CD14-positive monocyte (primary cell): ENCODE results near the gene SUCO. TPM values are rescaled to one million over a fixed set of nuclear protein-coding genes. Genes with fewer than 3 reads are reported as not detected.
A peak's percentile ranks its signal among the peaks of the same experiment; 100 is the strongest.

ENCODE experiments used
- DNase-seq, 3 donors: peaks; one replicate each; pipeline ENCODE4 v3.0.0-alpha.2; 2011 to 2022
- H2AFZ ChIP-seq: 2 replicates; pipeline ENCODE4 v1.6.0; 2012; ENCODE audit warnings: mild to moderate bottlenecking, low read depth, low read length, inconsistent platforms; ENCODE audit not compliant: insufficient read depth, poor library complexity, severe bottlenecking
- H3K27ac ChIP-seq, 2 donors: 1 replicate in 1 of 2; 2 replicates in 1 of 2; pipeline ENCODE4 v1.5.1; 2012 to 2013; ENCODE audit warnings: low read length in 2 of 2, control low read depth in 1 of 2, inconsistent platforms in 1 of 2, low read depth in 1 of 2, mild to moderate bottlenecking in 1 of 2
- H3K27me3 ChIP-seq, 2 donors: one replicate each; pipeline versions ENCODE4 v1.6.0 to v1.6.1; 2011 to 2013; ENCODE audit warnings: low read length in 2 of 2; ENCODE audit not compliant: control insufficient read depth in 2 of 2, insufficient read depth in 2 of 2
- H3K36me3 ChIP-seq, 2 donors: replicated peaks in 1 of 2; 1 replicate in 1 of 2; 2 replicates in 1 of 2; pipeline versions ENCODE4 v1.5.1 to v1.6.1; 2012 to 2013; ENCODE audit warnings: low read length in 2 of 2, control low read depth in 1 of 2, inconsistent platforms in 1 of 2, mild to moderate bottlenecking in 1 of 2; ENCODE audit not compliant: insufficient read depth in 2 of 2, control insufficient read depth in 1 of 2
- H3K4me1 ChIP-seq, 2 donors: 1 replicate in 1 of 2; 2 replicates in 1 of 2; pipeline versions ENCODE4 v1.5.1 to v1.6.1; 2012 to 2013; ENCODE audit warnings: low read length in 2 of 2, control low read depth in 1 of 2, inconsistent platforms in 1 of 2, mild to moderate bottlenecking in 1 of 2, moderate library complexity in 1 of 2; ENCODE audit not compliant: insufficient read depth in 2 of 2, control insufficient read depth in 1 of 2
- H3K4me2 ChIP-seq: replicated peaks from 2 replicates; pipeline ENCODE3; 2012; ENCODE audit warnings: low read length, moderate library complexity, mild to moderate bottlenecking; ENCODE audit not compliant: poor library complexity, severe bottlenecking; ENCODE audit errors: extremely low read depth
- H3K4me3 ChIP-seq, 3 experiments: fragments of 200-600 bp in 1 of 3; sonication (generic) in 1 of 3; replicated peaks in 1 of 3; 1 replicate in 2 of 3; 2 replicates in 1 of 3; pipeline ENCODE4 v1.5.1; 2011 to 2013; ENCODE audit warnings: low read length in 3 of 3, mild to moderate bottlenecking in 3 of 3, control low read depth in 2 of 3, low read depth in 2 of 3, inconsistent platforms in 1 of 3, moderate library complexity in 1 of 3
- H3K79me2 ChIP-seq: 2 replicates; pipeline ENCODE4 v1.6.0; 2012; ENCODE audit warnings: mild to moderate bottlenecking, control low read depth, inconsistent platforms, low read length, moderate library complexity; ENCODE audit not compliant: insufficient read depth
- H3K9ac ChIP-seq: 2 replicates; pipeline ENCODE4 v1.6.0; 2017; ENCODE audit warnings: low read length, mild to moderate bottlenecking; ENCODE audit not compliant: insufficient read depth, poor library complexity, severe bottlenecking
- H3K9me3 ChIP-seq, 2 donors: replicated peaks in 1 of 2; 1 replicate in 1 of 2; 2 replicates in 1 of 2; pipeline versions ENCODE4 v1.5.1 to v1.6.1; 2012 to 2013; ENCODE audit warnings: low read length in 2 of 2, control low read depth in 1 of 2; ENCODE audit not compliant: control insufficient read depth in 1 of 2, insufficient read depth in 1 of 2
- H4K20me1 ChIP-seq: 2 replicates; pipeline ENCODE4 v1.6.0; 2012; ENCODE audit warnings: mild to moderate bottlenecking, low read length, control low read depth, moderate library complexity; ENCODE audit not compliant: insufficient read depth
- H3K27ac Mint-ChIP-seq, 7 donors: one replicate each; pipeline ENCODE4 v1.8.0; 2020; ENCODE audit warnings: mild to moderate bottlenecking in 7 of 7, mixed read lengths in 7 of 7, moderate library complexity in 6 of 7, inconsistent platforms in 2 of 7
- H3K27me3 Mint-ChIP-seq, 3 donors: one replicate each; pipeline ENCODE4 v1.8.0; 2021 to 2022; ENCODE audit warnings: low read depth in 3 of 3, mild to moderate bottlenecking in 3 of 3, mixed read lengths in 3 of 3, moderate library complexity in 3 of 3, inconsistent platforms in 1 of 3
- H3K36me3 Mint-ChIP-seq, 2 donors: one replicate each; pipeline ENCODE4 v1.8.0; 2020; ENCODE audit warnings: mixed read lengths in 2 of 2, inconsistent platforms in 1 of 2, mild to moderate bottlenecking in 1 of 2
- H3K4me1 Mint-ChIP-seq: one replicate; pipeline ENCODE4 v1.8.0; 2020; ENCODE audit warnings: mild to moderate bottlenecking, mixed read lengths
- H3K4me3 Mint-ChIP-seq, 2 donors: one replicate each; pipeline ENCODE4 v1.8.0; 2020; ENCODE audit warnings: mild to moderate bottlenecking in 2 of 2, mixed read lengths in 2 of 2, moderate library complexity in 1 of 2
- H3K9me3 Mint-ChIP-seq, 7 donors: one replicate each; pipeline ENCODE4 v1.8.0; 2020 to 2022; ENCODE audit warnings: mixed read lengths in 7 of 7, mild to moderate bottlenecking in 6 of 7, moderate library complexity in 6 of 7, inconsistent platforms in 2 of 7
- WGBS: methylation state at CpG from one replicate; pipeline ENCODE4 v1.1.5; 2013; ENCODE audit warnings: missing lambda C conversion rate; ENCODE audit not compliant: insufficient coverage; 5-methylcytosine and 5-hydroxymethylcytosine counted together
- intact Hi-C, 2 donors: fragments of 100-400 bp; cut with micrococcal nuclease; formaldehyde crosslinking; loops; one replicate each; pipeline versions ENCODE4 v1.15.0 to v1.15.1; 2023
- polyA plus RNA-seq, 3 donors: library from polyadenylated mRNA; depleted of rRNA in 1 of 3; unstranded in 2 of 3; stranded (reverse) in 1 of 3; fragments of 300-500 nt in 2 of 3; fragments of >200 nt in 1 of 3; fragmentation: Illumina TruSeq in 2 of 3; gene quantifications; 1 replicate in 2 of 3; 2 replicates in 1 of 3; pipeline ENCODE4 v1.2.3, GENCODE V29; 2012 to 2021
- TF ChIP-seq, protein P1 (sequence below): fragments of 200-600 bp; IDR thresholded peaks from one replicate; pipeline ENCODE4 v1.8.0; 2022; ENCODE audit warnings: antibody characterized with exemption, mild to moderate bottlenecking

The SUCO gene
- polyA plus RNA-seq, 3 donors, result 6.8 to 8.5 (median 6.8) TPM

DNA sequence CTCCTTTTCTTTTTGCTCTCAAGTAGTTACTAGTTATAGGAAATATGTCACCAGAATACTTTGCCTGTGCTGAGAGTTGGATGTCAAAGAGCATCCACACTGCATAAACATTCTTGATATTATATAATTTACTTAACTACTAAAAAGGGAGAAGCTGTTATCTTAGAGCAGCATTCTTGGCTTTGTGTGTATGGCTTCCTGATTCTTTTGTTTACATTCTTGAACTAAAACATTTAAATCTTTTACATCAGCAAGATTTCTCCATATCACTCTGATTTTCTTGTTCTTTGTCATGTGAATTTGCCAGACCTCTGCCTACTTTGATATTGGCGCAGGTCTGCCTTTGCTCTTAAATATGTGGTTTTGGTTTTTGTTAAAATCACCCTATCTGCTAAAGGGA lies 48.8 kb downstream of the SUCO start:
- Histone ChIP-seq H3K36me3 (peaks cover 41 to 76% of the 10 kb centered on the region in 2 donors), H3K79me2 (no peaks in the 10 kb centered on the region), H3K4me1 (no peaks in the 10 kb centered on the region), H3K9me3 (no peaks in the 10 kb centered on the region), H2AFZ (no peak overlapping the region), H3K4me2 (no peak overlapping the region), H3K27me3 (no peaks in the 10 kb centered on the region), H3K27ac (no peak overlapping the region), H3K9ac (no peak overlapping the region), H3K4me3 (no peak overlapping the region), H4K20me1 (no peaks in the 10 kb centered on the region)
- Mint-ChIP-seq H3K27ac (peak overlapping the region in 1 of 7 donors; percentile 42), H3K36me3 (peaks cover 54 to 57% of the 10 kb centered on the region in 2 donors), H3K27me3 (no peaks in the 10 kb centered on the region), H3K4me1 (peaks cover 7% of the 10 kb centered on the region), H3K9me3 (no peaks in the 10 kb centered on the region), H3K4me3 (no peak overlapping the region)
- TF ChIP-seq, protein P1, sequence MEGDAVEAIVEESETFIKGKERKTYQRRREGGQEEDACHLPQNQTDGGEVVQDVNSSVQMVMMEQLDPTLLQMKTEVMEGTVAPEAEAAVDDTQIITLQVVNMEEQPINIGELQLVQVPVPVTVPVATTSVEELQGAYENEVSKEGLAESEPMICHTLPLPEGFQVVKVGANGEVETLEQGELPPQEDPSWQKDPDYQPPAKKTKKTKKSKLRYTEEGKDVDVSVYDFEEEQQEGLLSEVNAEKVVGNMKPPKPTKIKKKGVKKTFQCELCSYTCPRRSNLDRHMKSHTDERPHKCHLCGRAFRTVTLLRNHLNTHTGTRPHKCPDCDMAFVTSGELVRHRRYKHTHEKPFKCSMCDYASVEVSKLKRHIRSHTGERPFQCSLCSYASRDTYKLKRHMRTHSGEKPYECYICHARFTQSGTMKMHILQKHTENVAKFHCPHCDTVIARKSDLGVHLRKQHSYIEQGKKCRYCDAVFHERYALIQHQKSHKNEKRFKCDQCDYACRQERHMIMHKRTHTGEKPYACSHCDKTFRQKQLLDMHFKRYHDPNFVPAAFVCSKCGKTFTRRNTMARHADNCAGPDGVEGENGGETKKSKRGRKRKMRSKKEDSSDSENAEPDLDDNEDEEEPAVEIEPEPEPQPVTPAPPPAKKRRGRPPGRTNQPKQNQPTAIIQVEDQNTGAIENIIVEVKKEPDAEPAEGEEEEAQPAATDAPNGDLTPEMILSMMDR, result no peak
- intact Hi-C loops, result no loop called here
- no peak for DNase-seq
- WGBS, result no CpG with 5 or more reads among the region's 1 CpG

DNA sequence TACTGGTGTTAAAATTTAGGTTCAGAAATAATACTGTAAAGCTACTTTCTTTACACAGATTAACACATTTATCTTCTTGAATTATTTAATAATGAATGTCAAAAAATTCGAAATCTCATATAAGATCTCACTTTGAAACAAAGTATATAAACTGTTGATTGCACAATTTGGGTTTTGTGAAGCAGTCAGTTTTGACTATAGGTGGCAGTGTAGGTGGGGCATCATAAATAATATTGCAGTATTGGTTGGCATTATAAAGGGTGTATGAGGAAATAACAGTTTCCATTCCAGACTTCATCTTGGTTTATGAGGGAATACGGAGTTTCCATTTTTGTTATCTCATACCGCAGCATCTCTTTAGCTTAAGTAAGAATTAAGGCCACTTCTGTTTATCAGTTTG lies 49.9 kb downstream of the SUCO start:
- intact Hi-C loops, result no loop called here
- Histone ChIP-seq H3K27me3 (no peaks in the 10 kb centered on the region), H3K4me2 (no peak overlapping the region), H2AFZ (no peak overlapping the region), H3K9me3 (no peaks in the 10 kb centered on the region), H3K27ac (no peak overlapping the region), H3K4me1 (peaks cover 0 to under 1% of the 10 kb centered on the region in 2 donors), H3K4me3 (no peak overlapping the region), H3K9ac (no peak overlapping the region), H3K36me3 (peaks cover 46 to 73% of the 10 kb centered on the region in 2 donors), H4K20me1 (no peaks in the 10 kb centered on the region), H3K79me2 (peaks cover under 1% of the 10 kb centered on the region)
- peaks cover 9% of the 10 kb centered on the region for H3K4me1 Mint-ChIP-seq
- DNase-seq, result no peak
- H3K27ac Mint-ChIP-seq, result no peak overlapping the region
- no peaks in the 10 kb centered on the region for H3K27me3 Mint-ChIP-seq
- TF ChIP-seq, protein P1, result no peak
- peaks cover 53 to 59% of the 10 kb centered on the region in 2 donors for H3K36me3 Mint-ChIP-seq
- H3K9me3 Mint-ChIP-seq, result no peaks in the 10 kb centered on the region
- no CpG with 5 or more reads among the region's 3 CpGs for whole genome bisulfite sequencing
- H3K4me3 Mint-ChIP-seq, result no peak overlapping the region
